Measurements from ENCODE around the gene VWA3B. TPM values are rescaled to one million over a fixed set of nuclear protein-coding genes. Genes with fewer than 3 reads are reported as not detected.

The VWA3B gene
- total and polyA plus RNA-seq, 2 experiments from 2014 or later = not detected

GRCh38 chr2:98110741-98111140, 23.8 kb downstream of the VWA3B start:
- Histone ChIP-seq H3F3A (ENCODE audit: insufficient read depth) (no peaks in the 10 kb centered on the region), H3K4me3 (no peak overlapping the region), H3K4me2 (ENCODE audit: unreplicated experiment) (no peak overlapping the region), H3K79me2 (ENCODE audit: insufficient read depth) (no peaks in the 10 kb centered on the region), H4K20me1 (ENCODE audit: insufficient read depth) (no peaks in the 10 kb centered on the region), H3K9me3 (ENCODE audit: low read depth) (no peaks in the 10 kb centered on the region), H3K27ac (no peak overlapping the region), H3K9ac (no peak overlapping the region), H3K36me3 (ENCODE audit: low read depth) (no peaks in the 10 kb centered on the region), H2AFZ (no peak overlapping the region), H3K4me1 (ENCODE audit: insufficient read depth) (no peaks in the 10 kb centered on the region), H3K9me2 (ENCODE audit: insufficient read depth) (no peaks in the 10 kb centered on the region), H3K27me3 (replicated peaks; ENCODE audit: insufficient read depth) (no peaks in the 10 kb centered on the region)
- DNase-seq = no peak
- in situ Hi-C loops (cut with MboI) = no loop called here
- WGBS, 2 experiments (ENCODE audit: low coverage in 1 of 2, low lambda C conversion rate in 2 of 2, missing lambda C conversion rate in 2 of 2) = 12 to 20% methylated on average over 2 of the region's 2 CpGs
- TF ChIP-seq EZH2phosphoT487 (IDR thresholded peaks at IDR 0.05; ENCODE audit: insufficient read depth, low read depth) (no peak), EZH2 (IDR thresholded peaks at IDR 0.05; ENCODE audit: insufficient read depth, poor library complexity, severe bottlenecking) (no peak)

DNA sequence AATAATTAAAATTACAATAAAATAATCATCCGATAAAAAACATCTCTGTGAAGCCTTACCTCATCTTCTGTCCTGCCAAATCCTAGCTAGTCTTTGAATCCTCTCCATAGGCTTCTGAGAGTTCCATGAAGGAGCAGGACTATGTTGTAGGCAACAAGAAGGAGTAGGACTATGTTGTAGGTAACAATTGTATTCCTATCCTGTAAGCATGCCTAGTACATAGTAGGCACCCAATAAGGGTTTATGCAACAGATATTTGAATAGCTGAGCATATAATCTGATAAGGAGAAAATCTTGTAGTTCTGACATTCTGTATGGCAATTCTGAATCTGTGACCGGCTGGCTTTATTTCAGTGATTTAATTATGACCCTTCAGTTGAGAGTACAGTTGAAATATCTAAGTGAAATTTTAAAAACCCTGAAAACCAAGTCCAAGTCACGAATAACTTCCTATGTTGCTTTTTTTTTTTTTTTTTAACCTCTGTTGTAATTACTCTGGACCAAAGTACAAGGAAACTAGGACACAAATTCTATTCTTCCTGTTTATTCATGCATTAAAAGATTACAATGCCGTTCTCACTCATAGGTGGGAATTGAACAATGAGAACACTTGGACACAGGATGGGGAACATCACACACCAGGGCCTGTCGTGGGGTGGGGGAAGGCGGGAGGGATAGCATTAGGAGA, 27.8 kb downstream of the VWA3B start:
- Histone ChIP-seq H3K27ac (no peak overlapping the region), H2AFZ (no peak overlapping the region), H3K4me3 (no peak overlapping the region), H3K27me3 (replicated peaks; ENCODE audit: insufficient read depth) (peaks cover 12% of the 10 kb centered on the region), H3F3A (ENCODE audit: insufficient read depth) (no peaks in the 10 kb centered on the region), H3K9me2 (ENCODE audit: insufficient read depth) (no peaks in the 10 kb centered on the region), H3K4me2 (ENCODE audit: unreplicated experiment) (no peak overlapping the region), H3K4me1 (ENCODE audit: insufficient read depth) (no peaks in the 10 kb centered on the region), H3K79me2 (ENCODE audit: insufficient read depth) (no peaks in the 10 kb centered on the region), H3K9ac (no peak overlapping the region), H3K36me3 (ENCODE audit: low read depth) (no peaks in the 10 kb centered on the region), H4K20me1 (ENCODE audit: insufficient read depth) (no peaks in the 10 kb centered on the region), H3K9me3 (ENCODE audit: low read depth) (no peaks in the 10 kb centered on the region)
- 43 to 49% methylated on average over 6 of the region's 6 CpGs for WGBS, 2 experiments (ENCODE audit: low coverage in 1 of 2, low lambda C conversion rate in 2 of 2, missing lambda C conversion rate in 2 of 2)
- no peak for TF ChIP-seq EZH2 (IDR thresholded peaks at IDR 0.05; ENCODE audit: insufficient read depth, poor library complexity, severe bottlenecking)
- no peak for TF ChIP-seq EZH2phosphoT487 (IDR thresholded peaks at IDR 0.05; ENCODE audit: insufficient read depth, low read depth)
- DNase-seq = no peak
- in situ Hi-C loops (cut with MboI) = no loop called here

GRCh38 chr2:98118161-98118560, 31.2 kb downstream of the VWA3B start:
- in situ Hi-C loops (cut with MboI) = no loop called here
- H3F3A ChIP-seq (ENCODE audit: insufficient read depth) = no peaks in the 10 kb centered on the region
- TF ChIP-seq EZH2phosphoT487 (IDR thresholded peaks at IDR 0.05; ENCODE audit: insufficient read depth, low read depth) (no peak), EZH2 (IDR thresholded peaks at IDR 0.05; ENCODE audit: insufficient read depth, poor library complexity, severe bottlenecking) (no peak)
- no peak overlapping the region for H3K27ac ChIP-seq
- H3K4me3 ChIP-seq = no peak overlapping the region
- WGBS, 2 experiments (ENCODE audit: low coverage in 1 of 2, low lambda C conversion rate in 2 of 2, missing lambda C conversion rate in 2 of 2) = 58% methylated on average over 4 of the region's 4 CpGs
- H4K20me1 ChIP-seq (ENCODE audit: insufficient read depth) = no peaks in the 10 kb centered on the region
- no peak overlapping the region for H2AFZ ChIP-seq
- H3K9me2 ChIP-seq (ENCODE audit: insufficient read depth) = no peaks in the 10 kb centered on the region
- no peaks in the 10 kb centered on the region for H3K79me2 ChIP-seq (ENCODE audit: insufficient read depth)
- H3K4me2 ChIP-seq (ENCODE audit: unreplicated experiment) = no peak overlapping the region
- DNase-seq = peak; percentile 13
- H3K9me3 ChIP-seq (ENCODE audit: low read depth) = no peaks in the 10 kb centered on the region
- peaks cover 43% of the 10 kb centered on the region for H3K27me3 ChIP-seq (replicated peaks; ENCODE audit: insufficient read depth)
- H3K4me1 ChIP-seq (ENCODE audit: insufficient read depth) = no peaks in the 10 kb centered on the region
- no peaks in the 10 kb centered on the region for H3K36me3 ChIP-seq (ENCODE audit: low read depth)
- H3K9ac ChIP-seq = no peak overlapping the region

DNA sequence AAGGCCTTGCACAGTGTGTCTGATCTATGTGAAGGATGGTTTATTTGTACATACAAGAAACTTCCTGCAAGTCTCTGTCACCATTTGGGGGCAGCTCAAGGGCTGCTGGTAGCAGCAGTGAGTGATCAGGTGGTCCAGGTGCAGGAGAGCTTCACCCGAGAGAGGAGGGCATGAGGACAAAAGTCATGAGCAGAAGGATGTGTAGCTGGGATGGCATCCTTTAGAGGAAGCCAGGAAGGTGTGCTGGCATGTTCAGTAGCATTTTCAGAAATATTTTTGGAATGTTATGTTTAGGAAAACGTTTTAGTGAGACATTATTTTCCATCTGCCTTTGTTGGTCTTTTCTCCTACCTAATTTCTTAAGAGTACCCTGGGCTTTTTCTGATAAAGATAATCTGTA, 31.9 kb downstream of the VWA3B start:
- Histone ChIP-seq H3K79me2 (ENCODE audit: insufficient read depth) (no peaks in the 10 kb centered on the region), H3K4me1 (ENCODE audit: insufficient read depth) (no peaks in the 10 kb centered on the region), H4K20me1 (ENCODE audit: insufficient read depth) (no peaks in the 10 kb centered on the region), H3K4me2 (ENCODE audit: unreplicated experiment) (no peak overlapping the region), H3K27ac (no peak overlapping the region), H3F3A (ENCODE audit: insufficient read depth) (no peaks in the 10 kb centered on the region), H3K9me3 (ENCODE audit: low read depth) (no peaks in the 10 kb centered on the region), H3K4me3 (no peak overlapping the region), H3K36me3 (ENCODE audit: low read depth) (no peaks in the 10 kb centered on the region), H3K9ac (no peak overlapping the region), H3K27me3 (replicated peaks; ENCODE audit: insufficient read depth) (peaks cover 50% of the 10 kb centered on the region), H2AFZ (no peak overlapping the region), H3K9me2 (ENCODE audit: insufficient read depth) (no peaks in the 10 kb centered on the region)
- in situ Hi-C loops (cut with MboI) = no loop called here
- DNase-seq = no peak
- WGBS, 2 experiments (ENCODE audit: low coverage in 1 of 2, low lambda C conversion rate in 2 of 2, missing lambda C conversion rate in 2 of 2) = 33 to 35% methylated on average over 2 of the region's 2 CpGs
- TF ChIP-seq EZH2phosphoT487 (IDR thresholded peaks at IDR 0.05; ENCODE audit: insufficient read depth, low read depth) = no peak
- TF ChIP-seq EZH2 (IDR thresholded peaks at IDR 0.05; ENCODE audit: insufficient read depth, poor library complexity, severe bottlenecking) = no peak
